ENCODE data around the gene FAM117A. TPM values are rescaled to one million over a fixed set of nuclear protein-coding genes. Genes with fewer than 3 reads are reported as not detected.

Gene FAM117A
- total RNA-seq, 2 experiments from 2014 or later: 19.7 to 23.0 TPM

DNA sequence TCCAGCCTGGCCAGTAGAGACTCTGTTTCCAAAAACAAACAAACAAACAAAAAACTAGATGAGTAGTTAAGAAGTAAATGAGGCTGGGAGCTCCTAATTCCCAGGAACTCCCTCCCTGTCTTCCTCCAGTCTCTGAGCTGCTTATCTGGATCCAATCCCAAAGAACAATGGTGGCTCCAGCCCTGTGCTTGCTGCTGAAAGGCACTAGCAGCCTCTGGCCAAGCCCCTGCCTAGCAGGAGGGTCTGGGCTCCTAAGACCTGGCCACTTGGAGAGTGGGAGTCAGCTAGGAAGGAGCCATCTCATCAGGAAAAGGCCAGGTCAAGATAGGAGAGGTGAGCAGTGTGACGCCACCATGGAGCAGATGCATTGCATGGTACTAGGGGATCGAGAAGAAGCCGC is 41.9 kb downstream of the FAM117A start:
- DNase-seq (no peak), ATAC-seq (no peak)
- intact Hi-C loops (cut with micrococcal nuclease): no loop called here
- H3K36me3 Mint-ChIP-seq (ENCODE audit: low read depth): peaks cover 41% of the 10 kb centered on the region
- ChIA-PET POLR2A (no interaction called here), CTCF (interaction anchor here (0.7 to 2.6 kb wide), 3 partner anchors 9 to 25 kb away, joined by 3 to 9 read pairs (median 3); no protein-coding TSS in a partner anchor)
- H3K4me1 Mint-ChIP-seq (ENCODE audit: low read depth): peaks cover 32% of the 10 kb centered on the region
- no peak overlapping the region for H3K4me3 Mint-ChIP-seq
- H3K27me3 Mint-ChIP-seq: no peaks in the 10 kb centered on the region
- TF ChIP-seq, protein P1, sequence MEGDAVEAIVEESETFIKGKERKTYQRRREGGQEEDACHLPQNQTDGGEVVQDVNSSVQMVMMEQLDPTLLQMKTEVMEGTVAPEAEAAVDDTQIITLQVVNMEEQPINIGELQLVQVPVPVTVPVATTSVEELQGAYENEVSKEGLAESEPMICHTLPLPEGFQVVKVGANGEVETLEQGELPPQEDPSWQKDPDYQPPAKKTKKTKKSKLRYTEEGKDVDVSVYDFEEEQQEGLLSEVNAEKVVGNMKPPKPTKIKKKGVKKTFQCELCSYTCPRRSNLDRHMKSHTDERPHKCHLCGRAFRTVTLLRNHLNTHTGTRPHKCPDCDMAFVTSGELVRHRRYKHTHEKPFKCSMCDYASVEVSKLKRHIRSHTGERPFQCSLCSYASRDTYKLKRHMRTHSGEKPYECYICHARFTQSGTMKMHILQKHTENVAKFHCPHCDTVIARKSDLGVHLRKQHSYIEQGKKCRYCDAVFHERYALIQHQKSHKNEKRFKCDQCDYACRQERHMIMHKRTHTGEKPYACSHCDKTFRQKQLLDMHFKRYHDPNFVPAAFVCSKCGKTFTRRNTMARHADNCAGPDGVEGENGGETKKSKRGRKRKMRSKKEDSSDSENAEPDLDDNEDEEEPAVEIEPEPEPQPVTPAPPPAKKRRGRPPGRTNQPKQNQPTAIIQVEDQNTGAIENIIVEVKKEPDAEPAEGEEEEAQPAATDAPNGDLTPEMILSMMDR (IDR thresholded peaks at IDR 0.05): no peak
- H3K9me3 Mint-ChIP-seq: peaks cover 5% of the 10 kb centered on the region
- H3K27ac Mint-ChIP-seq: no peak overlapping the region

DNA sequence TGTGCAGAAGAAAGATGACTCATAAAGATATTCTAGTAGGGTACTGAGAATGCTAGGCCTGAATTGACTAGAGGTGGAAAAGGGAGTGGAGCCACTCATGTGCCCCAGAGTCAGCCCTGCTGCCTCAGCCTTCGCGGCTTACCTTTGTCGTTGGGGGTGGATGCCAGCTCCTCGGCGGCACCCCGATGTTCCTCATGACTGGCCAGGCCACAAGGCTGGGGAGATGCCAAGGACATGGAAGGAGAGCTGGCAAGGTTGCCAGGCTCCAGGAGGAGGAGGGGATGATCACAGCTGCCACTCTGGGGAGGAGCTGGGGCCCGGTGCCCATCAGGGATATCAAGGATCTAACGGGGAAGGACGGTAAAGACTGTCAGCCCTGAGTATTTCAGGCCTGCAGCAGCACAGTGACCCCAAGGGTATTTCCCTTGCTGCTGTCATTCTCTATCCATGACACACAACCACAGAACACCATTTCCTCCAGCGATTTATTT is 46.5 kb downstream of the FAM117A start:
- intact Hi-C loops (cut with micrococcal nuclease): loop anchor here (5.0 kb wide), 1 partner anchor 45 kb away; the partner anchor contains the start of gene FAM117A
- Mint-ChIP-seq H3K4me1 (ENCODE audit: low read depth) (peaks cover 45% of the 10 kb centered on the region), H3K36me3 (ENCODE audit: low read depth) (peaks cover 55% of the 10 kb centered on the region), H3K27ac (peak overlapping the region; percentile 94), H3K9me3 (no peaks in the 10 kb centered on the region), H3K4me3 (peak overlapping the region; percentile 36), H3K27me3 (no peaks in the 10 kb centered on the region)
- DNase-seq (peak; percentile 60), ATAC-seq (peak; percentile 61)
- TF ChIP-seq, protein P1 (IDR thresholded peaks at IDR 0.05): no peak
- ChIA-PET CTCF (interaction anchor here (1.7 to 32.2 kb wide), 4 partner anchors 9 to 151 kb away, joined by 5 to 780 read pairs (median 7); partner anchors contain the start of genes NXPH3 and SLC35B1), POLR2A (interaction anchor here (1.0 to 3.2 kb wide), 2 partner anchors 9 to 30 kb away, joined by 4 to 23 read pairs; no protein-coding TSS in a partner anchor)

DNA sequence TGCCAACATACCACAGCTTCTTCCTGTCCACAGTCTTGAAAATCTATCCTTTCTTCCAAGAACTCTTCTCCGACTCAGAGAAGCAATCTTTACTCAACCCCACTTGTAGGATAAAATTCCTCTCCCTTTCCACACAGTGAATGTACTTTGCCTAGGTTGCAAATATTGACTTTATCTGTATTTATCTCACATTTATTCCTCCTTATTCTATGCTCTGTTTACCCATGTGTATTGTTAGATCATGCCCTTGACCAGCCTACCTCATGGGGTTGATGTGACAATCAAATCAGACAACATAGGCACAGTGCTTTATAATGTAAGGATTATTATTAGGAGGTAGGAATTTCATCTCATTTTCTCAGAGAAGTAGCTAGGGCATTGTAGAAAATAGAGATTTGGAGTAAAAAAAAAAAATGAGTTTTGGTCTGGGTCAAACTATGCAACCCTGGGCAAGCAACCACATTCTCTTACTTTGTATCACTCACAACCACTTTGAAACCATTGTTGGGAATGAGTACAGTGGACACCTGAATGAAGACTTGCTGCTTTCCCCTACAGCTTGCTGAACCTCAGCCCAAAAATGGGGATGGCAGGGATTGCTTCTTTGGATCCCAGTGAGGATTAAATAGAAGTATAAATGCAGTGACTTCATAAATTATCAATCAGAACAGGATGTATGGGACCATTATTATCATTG is 47.1 kb downstream of the FAM117A start:
- CTCF ChIA-PET: interaction anchor here (1.0 to 32.2 kb wide), 7 partner anchors 9 to 280 kb away, joined by 3 to 780 read pairs (median 7); partner anchors contain the start of genes FAM117A, NXPH3 and SLC35B1
- Mint-ChIP-seq H3K4me1 (ENCODE audit: low read depth) (peaks cover 45% of the 10 kb centered on the region), H3K4me3 (no peak overlapping the region), H3K9me3 (no peaks in the 10 kb centered on the region), H3K27ac (peak overlapping the region; percentile 94), H3K36me3 (ENCODE audit: low read depth) (peaks cover 55% of the 10 kb centered on the region), H3K27me3 (no peaks in the 10 kb centered on the region)
- ATAC-seq: no peak
- no peak for DNase-seq
- intact Hi-C loops (cut with micrococcal nuclease): loop anchor here (5.0 kb wide), 1 partner anchor 45 kb away; the partner anchor contains the start of gene FAM117A
- TF ChIP-seq, protein P1 (IDR thresholded peaks at IDR 0.05): no peak
- POLR2A ChIA-PET: interaction anchor here (1.0 to 3.2 kb wide), 6 partner anchors 8 to 46 kb away, joined by 3 to 23 read pairs (median 4); no protein-coding TSS in a partner anchor

DNA sequence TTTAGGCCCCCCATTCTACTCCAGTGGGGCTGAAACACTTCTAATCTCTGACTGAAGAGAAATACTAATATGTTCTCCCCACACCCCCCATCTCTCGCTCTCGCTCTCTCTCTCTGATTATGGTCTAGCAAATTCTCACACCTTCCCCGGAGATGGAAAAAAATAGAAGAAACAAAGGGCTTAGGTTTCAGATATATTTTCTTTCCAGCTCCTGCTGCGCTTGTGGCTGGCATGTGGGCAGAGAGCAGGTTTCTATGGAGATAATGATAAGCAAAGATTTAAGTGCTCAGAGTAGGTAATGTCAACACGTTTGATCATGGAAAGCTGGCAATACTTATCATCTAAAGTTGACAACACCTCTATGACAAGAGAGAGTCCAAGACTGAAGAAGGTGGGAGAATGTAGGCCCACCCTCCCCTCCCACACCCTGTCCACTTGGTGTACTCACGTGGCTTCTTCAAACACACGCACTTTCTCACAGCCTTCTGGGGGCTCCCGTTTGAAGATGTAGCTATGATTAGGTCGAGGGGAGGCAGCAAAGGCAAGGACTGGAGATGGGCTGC is 48.1 kb downstream of the FAM117A start:
- ChIA-PET POLR2A (interaction anchor here (1.0 to 3.2 kb wide), 12 partner anchors 10 to 336 kb away, joined by 3 to 23 read pairs (median 4); partner anchors contain the start of gene KAT7), CTCF (interaction anchor here (1.0 to 32.2 kb wide), 16 partner anchors 8 to 281 kb away, joined by 3 to 780 read pairs (median 4); partner anchors contain the start of genes FAM117A and NXPH3)
- peak overlapping the region; percentile 52 for H3K4me3 Mint-ChIP-seq
- TF ChIP-seq, protein P1 (IDR thresholded peaks at IDR 0.05): no peak
- no peaks in the 10 kb centered on the region for H3K9me3 Mint-ChIP-seq
- H3K4me1 Mint-ChIP-seq (ENCODE audit: low read depth): peaks cover 42% of the 10 kb centered on the region
- peak overlapping the region; percentile 94 for H3K27ac Mint-ChIP-seq
- H3K27me3 Mint-ChIP-seq: no peaks in the 10 kb centered on the region
- peak; percentile 81 for DNase-seq
- peaks cover 60% of the 10 kb centered on the region for H3K36me3 Mint-ChIP-seq (ENCODE audit: low read depth)
- intact Hi-C loops (cut with micrococcal nuclease): loop anchor here (5.0 kb wide), 1 partner anchor 47 kb away; the partner anchor contains the start of gene FAM117A
- peak; percentile 56 for ATAC-seq
